ENCODE data around the gene INPP4B.
"Not testable (repeated sequence)": the region's sequence is repeated elsewhere in the genome, so short reads cannot be mapped to it uniquely, and the experiment has no call there.

INPP4B gene

DNA sequence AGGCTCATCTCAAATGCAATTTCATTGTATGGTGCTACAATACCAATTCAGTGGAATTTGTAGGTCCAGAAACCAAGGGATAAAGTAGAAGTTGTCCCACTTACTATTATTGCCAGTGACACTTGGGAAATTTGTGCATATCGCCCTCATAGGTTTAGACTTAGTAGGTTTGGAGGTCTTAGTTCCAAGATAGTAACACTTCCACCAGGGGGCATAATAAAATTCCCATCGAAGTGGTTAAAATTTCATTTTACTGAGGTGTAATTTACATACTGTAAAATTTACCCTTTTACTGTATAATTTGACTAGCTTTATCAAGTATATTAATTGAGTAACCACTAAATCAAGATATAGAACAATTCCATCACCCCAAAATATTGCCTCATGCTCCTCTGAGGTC lies 174.6 kb downstream of the INPP4B start:
- DNase-seq: no peak

DNA sequence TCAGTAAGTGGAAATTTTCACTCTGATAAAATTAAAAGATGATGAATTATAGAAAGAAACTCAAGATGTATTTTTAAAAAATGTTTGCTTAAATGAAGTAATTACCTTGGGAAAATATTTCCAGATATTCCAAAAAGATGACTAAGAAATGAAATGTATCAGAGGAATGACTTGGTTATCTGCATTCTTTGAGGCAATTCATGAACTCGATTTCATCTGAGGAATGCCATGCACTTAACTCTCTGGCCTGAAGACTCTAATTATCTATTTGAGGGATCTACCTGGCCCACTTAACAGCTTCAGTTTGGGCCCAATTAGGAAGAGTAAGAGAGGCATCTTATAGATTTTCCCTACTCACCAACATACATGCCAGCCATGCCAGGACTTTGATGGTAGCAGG lies 182.3 kb downstream of the INPP4B start:
- DNase-seq: no peak

DNA sequence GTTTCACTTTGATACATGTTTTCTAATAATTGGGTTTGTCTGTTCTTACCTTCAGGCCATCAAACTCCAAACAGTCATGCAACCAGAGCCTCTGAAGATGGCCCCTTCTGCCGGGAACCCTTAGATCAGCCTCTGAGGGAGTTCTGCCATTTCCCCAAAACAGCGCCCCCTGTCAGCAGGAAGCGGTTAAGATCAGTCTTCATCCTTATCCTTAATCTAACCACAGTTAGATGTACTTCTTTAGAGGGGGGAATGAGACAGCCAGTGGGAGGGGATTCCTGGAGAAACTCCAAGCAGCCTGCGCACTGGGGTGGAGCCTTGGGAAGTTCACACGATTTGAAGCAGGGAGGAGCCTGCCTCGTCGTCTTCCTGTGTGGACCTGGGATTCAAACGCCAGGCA lies 185.4 kb downstream of the INPP4B start:
- no peak for DNase-seq

DNA sequence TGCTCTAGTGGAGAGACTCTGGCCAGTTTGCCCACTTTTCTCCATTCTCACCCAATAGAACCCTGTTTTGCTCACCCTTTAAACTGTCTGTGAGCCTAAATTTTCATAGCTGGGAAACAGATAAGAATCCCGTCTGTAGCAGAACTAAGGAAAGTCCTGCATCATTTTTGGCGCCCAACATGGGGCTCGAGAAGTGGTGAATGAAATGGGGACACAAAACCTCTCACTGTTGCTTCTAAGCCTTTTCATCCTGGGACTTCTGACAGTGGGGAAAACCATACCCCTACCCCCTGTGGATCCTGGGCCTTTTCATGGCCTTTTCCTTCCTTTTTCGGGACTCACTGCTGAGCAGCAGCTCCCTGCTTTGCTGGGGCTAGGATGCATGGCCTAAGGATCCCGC lies 189.9 kb downstream of the INPP4B start:
- peak; percentile 21 for DNase-seq

DNA sequence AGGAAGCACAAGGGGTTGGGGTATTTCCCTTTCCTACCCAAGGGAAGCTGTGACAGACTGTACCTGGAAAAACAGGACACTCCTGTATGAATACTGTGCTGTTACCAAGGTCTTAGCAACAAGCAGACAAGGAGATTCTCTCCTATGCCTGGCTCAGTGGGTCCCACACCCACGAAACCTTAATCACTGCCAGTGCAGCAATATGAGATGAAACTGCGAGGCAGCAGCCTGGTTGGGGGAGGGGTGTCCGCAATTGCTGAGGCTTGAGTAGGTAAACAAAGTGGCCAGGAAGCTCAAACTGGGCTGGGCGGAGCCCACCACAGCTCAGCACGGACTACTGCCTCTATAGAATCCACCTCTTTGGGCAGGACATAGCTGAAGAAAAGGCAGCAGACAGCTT lies 197.7 kb downstream of the INPP4B start:
- no peak for DNase-seq

DNA sequence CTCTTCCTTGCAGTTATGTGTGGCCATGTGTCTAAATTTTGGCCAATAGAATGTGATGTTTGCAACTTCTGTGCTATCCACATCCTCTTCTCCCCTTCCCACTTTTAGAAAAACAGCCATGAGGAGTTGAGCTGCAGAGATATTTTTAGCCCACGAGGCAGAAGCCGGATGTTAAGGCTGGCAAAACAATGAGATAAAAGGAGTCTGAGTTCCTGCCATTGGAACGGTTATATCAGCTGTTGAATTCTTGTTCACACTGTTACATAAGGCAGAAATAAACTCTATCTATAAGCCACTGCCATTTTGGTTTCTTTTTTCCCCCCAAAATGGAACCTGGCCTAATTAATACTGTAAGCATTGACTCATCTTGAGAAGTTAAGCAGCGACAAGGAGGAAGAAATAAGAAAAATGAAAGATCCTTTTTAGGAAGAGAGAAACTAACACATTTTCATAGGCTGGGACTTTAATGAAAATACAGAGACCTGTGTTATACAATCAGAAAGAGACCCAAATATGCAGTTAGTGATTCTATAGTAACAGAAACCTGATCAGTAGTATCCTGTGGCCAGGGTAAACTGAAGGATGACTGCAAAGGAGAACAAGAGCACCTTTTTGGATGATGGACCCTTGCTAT lies 200.5 kb downstream of the INPP4B start:
- no peak for DNase-seq

DNA sequence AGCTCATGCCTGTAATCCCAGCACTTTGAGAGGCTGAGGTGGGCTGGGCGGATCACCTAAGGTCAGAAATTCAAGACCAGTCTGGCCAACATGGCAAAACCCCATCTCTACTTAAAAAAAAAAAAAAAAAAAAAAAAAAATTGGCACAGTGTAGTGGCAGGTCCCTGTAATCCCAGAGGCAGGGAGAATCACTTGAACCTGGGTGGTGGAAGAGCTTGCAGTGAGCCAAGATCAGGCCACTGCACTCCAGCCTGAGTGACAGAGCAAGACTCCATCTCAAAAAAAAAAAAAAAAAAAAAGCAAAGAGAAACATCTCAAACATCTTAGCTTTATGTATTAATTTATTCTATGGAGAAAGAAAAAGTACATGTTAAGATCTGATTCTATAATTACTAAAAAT lies 201.5 kb downstream of the INPP4B start:
- DNase-seq: not testable (repeated sequence)

DNA sequence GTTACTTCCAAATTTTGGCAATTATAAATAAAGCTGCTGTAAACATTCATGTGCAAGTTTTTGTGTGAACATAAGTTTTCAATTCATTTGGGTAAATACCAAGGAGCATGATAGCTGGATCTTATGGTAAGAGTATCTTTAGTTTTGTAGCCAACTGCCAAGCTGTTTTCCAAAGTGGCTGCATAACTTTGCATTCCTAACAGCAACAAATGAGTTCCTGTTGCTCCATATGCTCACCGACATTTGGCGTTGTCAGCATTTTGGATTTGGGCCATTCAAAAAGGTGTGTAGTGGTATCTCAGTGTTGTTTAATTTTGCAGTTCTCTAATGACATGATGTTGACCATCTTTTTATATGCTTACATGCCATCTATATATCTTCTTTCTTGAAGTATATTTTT lies 208.5 kb downstream of the INPP4B start:
- DNase-seq: no peak

DNA sequence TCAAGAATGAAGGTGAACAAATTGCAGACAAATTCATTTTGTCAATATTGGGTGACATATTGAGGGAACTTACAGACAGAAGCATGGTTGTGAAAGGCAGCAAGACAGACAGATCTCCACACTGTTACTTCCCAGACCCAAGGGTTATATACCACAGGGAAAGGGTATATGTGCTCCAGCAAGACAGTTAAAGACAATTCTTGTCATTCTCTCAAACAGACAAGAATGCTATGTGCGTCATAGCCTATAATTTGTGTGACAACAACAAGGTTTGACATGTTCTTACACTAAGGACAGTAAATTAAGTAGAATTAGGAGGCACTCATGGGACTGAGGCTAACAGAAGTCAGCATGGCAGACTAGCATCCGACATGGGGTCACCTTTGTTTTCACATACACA lies 214.3 kb downstream of the INPP4B start:
- DNase-seq: no peak

DNA sequence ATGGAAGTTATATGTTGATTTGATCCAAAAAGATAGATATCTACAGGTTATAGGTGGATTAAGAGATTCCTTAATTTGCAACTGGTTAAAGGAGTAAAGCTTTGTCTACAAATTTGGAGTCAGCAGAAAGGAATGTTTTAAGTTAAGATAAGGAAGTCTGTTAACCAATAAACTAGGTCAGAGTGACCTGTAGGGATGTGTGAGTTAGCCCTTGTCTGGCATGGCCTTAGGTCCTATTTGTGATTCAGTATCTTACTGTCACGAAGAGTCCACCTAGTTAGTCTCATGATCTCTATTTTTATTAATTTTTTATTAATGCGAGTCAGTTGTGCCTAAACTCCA lies 230.8 kb downstream of the INPP4B start:
- no peak for DNase-seq

DNA sequence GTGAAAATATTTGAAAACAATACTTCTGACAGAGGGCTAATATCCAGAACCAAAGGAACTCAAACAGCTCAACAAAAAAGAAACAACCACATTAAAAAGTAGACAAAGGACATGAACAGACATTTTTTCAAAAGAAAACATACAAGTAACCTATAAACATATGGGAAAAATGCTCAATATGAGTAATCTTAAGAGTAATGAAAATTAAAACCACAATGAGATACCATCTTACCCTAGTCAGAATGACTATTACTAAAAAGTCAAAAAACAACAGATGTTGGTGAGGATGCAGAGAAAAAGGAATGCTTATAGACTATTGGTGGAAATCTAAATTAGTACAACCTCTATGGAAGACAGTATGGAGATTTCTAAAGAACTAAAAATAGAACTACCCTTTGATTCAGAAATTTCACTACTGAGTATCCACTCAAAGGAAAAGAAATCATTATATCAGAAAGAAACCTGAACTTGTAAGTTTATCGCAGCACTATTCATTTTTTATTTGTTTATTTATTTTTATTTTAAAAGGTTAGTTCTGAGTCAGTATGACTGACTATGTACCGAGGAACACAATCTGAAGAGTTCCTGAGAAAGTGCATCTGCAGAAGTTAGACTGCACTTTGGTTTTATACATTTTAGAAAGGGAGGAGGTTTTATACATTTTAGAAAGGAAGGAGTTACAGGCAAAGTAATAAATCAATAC lies 231.3 kb downstream of the INPP4B start:
- no peak for DNase-seq

DNA sequence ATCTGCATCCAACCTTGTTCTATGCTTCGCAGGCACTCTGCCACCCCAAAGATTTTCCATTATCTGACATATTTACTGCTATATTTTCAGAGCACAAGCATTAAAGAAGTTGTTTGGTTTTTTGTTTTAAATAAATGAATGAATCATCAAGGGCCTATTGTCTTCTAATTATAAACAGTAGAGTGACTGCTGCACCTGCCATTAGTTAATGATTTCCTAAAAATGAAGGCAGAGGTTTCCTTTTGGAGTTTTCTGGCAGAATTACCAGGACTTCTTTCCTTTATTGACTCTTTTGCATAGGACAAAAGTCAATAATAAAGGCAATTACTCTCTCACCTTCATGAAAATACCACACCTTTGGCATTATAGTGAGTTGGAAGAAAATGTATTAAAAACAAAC lies 238.1 kb downstream of the INPP4B start:
- DNase-seq: no peak

DNA sequence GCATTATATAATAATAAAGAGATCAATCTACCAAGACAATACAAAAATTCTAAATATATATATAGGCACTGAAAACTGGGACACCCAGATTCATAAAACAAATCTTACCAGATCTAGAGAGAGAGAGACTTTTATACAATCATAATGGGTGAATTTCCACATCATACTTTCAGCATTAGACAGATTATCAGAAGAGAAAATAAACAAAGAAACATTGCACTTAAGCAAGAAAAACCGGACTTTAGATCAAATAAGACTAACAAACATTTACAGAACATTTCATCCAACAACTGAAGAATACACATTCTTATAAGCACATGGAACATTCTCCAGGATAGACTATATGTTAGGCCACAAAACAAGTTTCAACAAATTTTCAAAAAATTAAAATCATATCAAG lies 245.1 kb downstream of the INPP4B start:
- no peak for DNase-seq

DNA sequence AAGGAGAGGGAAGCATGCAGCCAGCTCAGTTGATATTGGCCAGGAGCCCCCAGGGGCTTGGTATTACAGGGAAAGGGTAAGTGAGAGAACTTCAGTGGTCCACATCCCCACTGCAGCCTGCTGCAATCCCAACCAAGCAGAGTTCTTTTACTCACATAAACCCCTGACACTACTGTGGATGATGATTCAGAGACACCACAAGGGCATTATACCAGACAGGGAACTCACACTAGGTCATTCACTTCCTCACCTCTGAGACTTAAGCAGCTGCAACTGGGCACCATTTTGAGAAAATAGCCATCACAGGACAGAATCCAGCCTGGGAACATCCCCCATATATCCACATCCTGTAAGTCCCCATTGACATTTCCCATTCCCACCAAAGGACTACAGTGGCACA lies 248.0 kb downstream of the INPP4B start:
- no peak for DNase-seq

DNA sequence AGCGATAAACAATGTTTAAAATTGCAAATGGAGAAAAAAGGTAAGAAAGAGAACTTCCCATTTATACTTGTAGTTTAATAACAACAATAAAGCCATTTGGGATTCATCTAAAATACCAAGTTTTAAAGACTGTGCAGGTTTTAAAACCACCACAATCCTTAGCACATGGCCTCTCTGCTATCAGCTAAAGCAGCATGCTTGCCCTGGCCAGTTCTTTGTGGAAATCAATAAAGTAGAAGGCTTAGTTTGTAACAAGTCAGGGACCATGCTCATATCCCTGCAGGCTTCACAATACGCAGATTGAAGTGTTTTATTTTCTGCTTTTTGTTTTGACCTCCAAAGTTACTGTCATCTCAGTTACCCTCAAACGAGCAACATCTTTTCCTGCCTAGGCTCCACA lies 249.5 kb downstream of the INPP4B start:
- DNase-seq: no peak

DNA sequence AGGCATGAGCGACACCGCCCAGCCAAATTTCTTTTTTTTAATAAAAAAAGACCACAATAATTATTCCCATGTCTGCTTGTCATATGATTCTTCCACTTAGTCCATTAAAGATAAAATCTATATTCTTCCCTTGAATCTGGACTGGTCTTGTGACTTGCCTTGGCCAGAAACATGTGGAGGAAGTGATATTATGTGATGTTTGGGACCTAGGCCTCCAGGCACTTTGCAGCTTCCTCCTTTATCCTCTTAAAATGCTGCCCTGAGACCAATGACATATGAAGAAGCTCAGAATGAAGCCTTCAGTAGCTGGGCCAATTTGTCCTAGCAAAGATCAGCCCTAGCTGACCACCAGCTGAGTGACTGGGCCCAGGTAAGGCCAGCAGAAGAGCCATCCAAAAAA lies 250.0 kb downstream of the INPP4B start:
- no peak for DNase-seq

DNA sequence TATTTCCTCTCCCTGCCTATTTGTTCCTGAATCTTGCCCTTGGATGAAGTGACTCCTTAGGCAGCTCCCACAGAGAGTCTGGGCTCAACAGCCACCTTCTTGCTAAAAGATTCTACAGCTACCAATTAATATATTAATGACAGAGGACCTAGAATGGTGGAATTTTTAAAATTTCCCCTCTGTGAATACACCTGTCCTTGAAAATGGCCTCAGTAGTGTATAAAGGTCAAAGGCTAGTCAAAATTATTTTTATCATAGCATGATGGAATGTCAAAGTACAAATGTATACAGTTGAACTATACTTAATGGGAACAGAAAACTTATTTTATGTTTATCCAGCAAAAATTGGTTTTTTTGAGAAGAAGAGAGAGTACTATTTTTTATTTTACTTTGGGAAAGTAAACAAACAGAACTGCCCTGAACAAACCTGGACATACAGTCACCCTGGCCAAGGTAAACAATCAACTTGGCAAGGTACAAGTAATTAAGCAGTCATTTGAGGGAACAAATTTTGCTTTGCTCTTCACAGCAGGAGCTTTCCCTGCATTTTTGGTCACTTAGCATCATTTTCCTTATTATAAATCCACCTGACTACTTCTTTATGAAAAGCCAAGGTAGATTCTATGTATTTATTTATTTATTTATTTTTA lies 250.8 kb downstream of the INPP4B start:
- no peak for DNase-seq

DNA sequence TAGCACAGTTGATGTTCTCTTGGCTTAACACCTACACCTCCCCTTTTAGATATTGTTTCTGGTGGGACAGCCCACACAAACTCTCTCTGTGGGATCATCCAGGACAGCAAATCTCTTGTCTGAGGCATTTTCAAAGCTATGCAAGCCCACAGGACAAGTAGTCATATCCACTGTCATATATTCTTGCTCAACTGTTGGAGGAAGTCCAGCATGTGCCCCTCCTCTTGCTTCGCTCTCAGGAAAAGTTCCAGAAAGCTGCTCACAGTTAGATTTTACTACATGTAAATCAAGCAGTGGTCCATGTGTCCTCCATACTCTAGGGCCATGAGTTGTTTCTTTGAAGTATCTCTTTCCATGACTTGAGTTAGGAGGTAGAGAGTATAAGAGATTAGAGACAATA lies 260.7 kb downstream of the INPP4B start:
- no peak for DNase-seq

DNA sequence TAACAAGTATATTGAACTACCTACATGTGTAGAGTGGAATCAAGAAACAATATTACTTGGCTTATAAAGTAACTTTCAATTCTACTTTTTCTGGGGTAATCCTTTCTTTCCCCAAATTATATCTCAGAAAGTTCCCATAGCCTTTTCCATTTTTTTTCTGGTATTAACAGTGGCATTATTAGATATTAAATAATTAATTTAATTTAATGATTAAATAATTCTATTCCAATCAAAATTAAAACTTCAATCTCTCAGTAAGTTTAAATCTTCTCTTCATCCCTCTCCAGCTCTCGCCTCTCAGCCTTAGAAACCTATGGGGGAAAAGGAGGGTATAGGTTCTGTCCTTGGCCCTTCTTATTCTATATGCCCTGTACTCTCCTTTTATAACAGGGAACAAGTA lies 262.4 kb downstream of the INPP4B start:
- no peak for DNase-seq

DNA sequence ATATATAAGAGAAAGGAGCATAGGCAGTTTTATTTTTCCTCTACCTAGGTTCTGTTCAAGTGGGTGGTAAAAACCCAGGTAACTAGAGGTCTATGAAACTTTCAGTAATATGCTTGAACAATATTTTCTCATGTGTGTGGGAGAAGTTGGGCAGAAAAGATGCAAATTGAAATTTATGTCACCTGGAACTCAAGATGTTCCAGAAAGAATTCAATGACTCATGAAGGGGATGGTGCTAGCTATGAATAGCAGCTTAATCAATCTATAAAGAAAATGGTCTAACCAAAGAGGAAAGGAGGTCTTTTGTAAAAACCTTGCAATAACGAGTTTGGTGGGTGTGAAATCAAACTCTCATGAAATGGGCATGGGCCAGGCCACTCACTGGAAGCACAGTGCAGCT lies 263.8 kb downstream of the INPP4B start:
- DNase-seq: no peak

DNA sequence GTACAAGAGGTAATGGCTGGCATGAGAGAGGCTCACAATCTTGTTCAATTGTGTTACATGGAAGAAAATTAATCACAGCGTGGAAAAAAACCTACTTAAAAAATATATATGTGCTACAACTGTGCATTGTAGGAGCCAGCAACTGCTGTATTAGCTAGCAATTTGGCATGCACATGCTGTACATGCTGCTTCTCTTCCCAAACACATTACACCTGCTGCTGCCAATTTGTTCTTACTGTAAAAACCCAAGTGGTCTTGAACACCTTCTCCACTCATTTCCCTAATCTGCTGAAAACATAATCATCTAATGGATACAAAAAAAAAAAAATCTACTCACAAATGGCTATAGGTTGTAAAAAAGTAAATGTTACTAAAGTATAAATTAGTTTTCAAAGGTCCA lies 264.2 kb downstream of the INPP4B start:
- DNase-seq: no peak

DNA sequence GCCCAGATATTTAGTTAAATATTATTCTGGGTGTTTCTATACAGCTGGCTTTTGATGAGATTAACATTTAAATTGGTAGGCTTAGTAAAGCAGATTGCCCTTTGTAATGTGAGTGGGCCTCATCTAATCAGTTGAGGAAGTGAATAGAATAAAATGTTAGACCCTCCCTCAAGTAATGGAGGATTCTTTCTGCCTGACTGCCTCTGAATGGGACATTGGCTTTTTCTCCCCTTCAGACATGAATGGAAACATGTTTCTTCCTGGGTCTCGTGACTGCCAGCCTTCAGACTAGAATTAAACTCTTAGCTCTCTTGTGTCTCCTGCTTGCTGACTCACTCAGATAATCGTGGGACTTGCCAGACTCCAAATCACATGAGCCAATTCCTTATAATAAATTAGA lies 266.7 kb downstream of the INPP4B start:
- DNase-seq: no peak

DNA sequence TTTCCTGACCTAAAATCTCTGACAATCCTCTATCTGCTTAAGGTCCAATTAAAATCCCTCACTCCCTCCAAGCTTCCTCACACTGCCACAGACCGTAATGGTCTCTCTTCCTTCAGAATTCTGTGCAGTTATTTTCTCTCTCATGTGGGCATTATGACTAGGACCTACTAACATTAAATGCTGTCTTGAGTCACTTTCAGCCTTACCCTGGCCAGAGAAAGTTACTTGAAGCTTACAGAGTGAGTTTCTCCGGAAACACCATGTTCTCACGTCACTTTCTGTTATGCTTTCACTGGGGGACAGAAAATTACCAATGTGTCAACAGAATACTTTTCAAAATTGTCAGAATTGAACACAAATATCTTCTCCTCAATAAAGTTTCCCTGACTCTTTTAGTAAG lies 271.8 kb downstream of the INPP4B start:
- DNase-seq: no peak

DNA sequence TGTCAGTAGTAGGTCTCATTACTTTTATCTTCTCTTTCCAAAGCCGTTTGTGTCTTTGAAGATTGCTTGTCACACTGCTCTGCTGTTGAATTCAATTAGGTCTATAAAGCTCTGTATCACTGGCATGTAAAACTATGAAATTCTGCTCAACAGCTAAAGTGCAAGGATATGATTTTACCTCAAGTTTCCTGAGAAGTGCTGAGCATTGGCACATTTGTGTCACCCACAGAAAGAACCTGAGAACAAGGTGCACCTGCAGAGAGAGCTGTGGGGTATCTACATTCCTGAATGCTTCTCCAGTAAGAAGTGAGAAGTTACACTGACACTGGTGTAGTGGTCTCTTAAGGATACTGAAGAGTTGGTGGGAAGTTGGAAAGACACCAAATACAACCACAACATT lies 274.0 kb downstream of the INPP4B start:
- no peak for DNase-seq

Measured in activated naive CD4-positive, alpha-beta T cell treated with Interleukin-2 at 50 U/mL for 16 hours (primary cell).